Measurements from ENCODE around the gene GPN1. TPM values are rescaled to one million over a fixed set of nuclear protein-coding genes. Genes with fewer than 3 reads are reported as not detected.

The GPN1 gene
- total RNA-seq, 1 experiment from 2014 or later: 48.5 TPM

- no peak overlapping the region for H4K5ac ChIP-seq (ENCODE audit: insufficient read length, low read depth, low read length)
- no peaks in the 10 kb centered on the region for H3K4me1 ChIP-seq (ENCODE audit: insufficient read depth, low read length)
- H2BK120ac ChIP-seq (ENCODE audit: low read depth, low read length, poor library complexity, severe bottlenecking): no peak overlapping the region
- H3K27me3 Mint-ChIP-seq (ENCODE audit: low read depth): no peaks in the 10 kb centered on the region
- no peak overlapping the region for H3K56ac ChIP-seq (ENCODE audit: insufficient read length, low read depth, low read length)
- H2BK5ac ChIP-seq (ENCODE audit: insufficient read length, low read length): no peak overlapping the region
- H3K4me1 Mint-ChIP-seq: peaks cover 10 to 14% of the 10 kb centered on the region in 2 experiments
- H2BK20ac ChIP-seq (ENCODE audit: low read depth, low read length, poor library complexity, severe bottlenecking): no peak overlapping the region
- no peak overlapping the region for H4K91ac ChIP-seq (ENCODE audit: insufficient read length, low read depth, low read length)
- no peak overlapping the region for H3T11ph ChIP-seq (ENCODE audit: low read length)
- no peak overlapping the region for H3K27ac ChIP-seq (ENCODE audit: insufficient read length, low read depth, low read length)
- H3K14ac ChIP-seq (ENCODE audit: insufficient read depth, low read length): no peak overlapping the region
- no peak overlapping the region for H3K23ac ChIP-seq (ENCODE audit: insufficient read length, low read depth, low read length)
- H3K27me3 ChIP-seq (ENCODE audit: insufficient read depth, low read length): no peaks in the 10 kb centered on the region
- H3K4ac ChIP-seq (ENCODE audit: low read depth, low read length): no peak overlapping the region
- no peak overlapping the region for H3K9ac ChIP-seq (ENCODE audit: extremely low read depth, insufficient read length, low read length)
- no peaks in the 10 kb centered on the region for H3K79me2 ChIP-seq (ENCODE audit: insufficient read depth, low read length)
- no peaks in the 10 kb centered on the region for H4K20me1 ChIP-seq (ENCODE audit: control insufficient read depth, insufficient read depth, insufficient read length)
- no peaks in the 10 kb centered on the region for H3K79me1 ChIP-seq (ENCODE audit: insufficient read depth, low read depth, low read length, poor library complexity, severe bottlenecking)
- no peak for TF ChIP-seq CTCF (conservative IDR thresholded peaks at IDR 0.05)
- WGBS (ENCODE audit: extremely low coverage, insufficient read length, low lambda C conversion rate): no CpG with 5 or more reads among the region's 1 CpG
- no peaks in the 10 kb centered on the region for H3K23me2 ChIP-seq (ENCODE audit: insufficient read length, low read depth, low read length, poor library complexity, severe bottlenecking)
- no peak overlapping the region for H2BK15ac ChIP-seq (ENCODE audit: low read depth, low read length)
- H3K27ac Mint-ChIP-seq: no peak overlapping the region
- no peak overlapping the region for H3K4me3 Mint-ChIP-seq
- DNase-seq: no peak
- no peak overlapping the region for H2AK5ac ChIP-seq (ENCODE audit: insufficient read length, low read length)
- no peaks in the 10 kb centered on the region for H3K9me3 Mint-ChIP-seq
- H2BK12ac ChIP-seq (ENCODE audit: insufficient read length, low read depth, low read length): no peak overlapping the region
- no peaks in the 10 kb centered on the region for H3K9me3 ChIP-seq (ENCODE audit: control insufficient read depth, low read depth, low read length)
- H4K8ac ChIP-seq (replicated peaks; ENCODE audit: insufficient read length, low read depth, low read length): no peak overlapping the region
- no peak overlapping the region for H3K18ac ChIP-seq (ENCODE audit: insufficient read length, low read depth, low read length)
- H3K36me3 Mint-ChIP-seq (ENCODE audit: insufficient read depth in 1 of 3, low read depth in 3 of 3): peaks cover 18 to 85% (median 73%) of the 10 kb centered on the region in 3 experiments; a peak in 6 of 7 replicates
- H2AFZ ChIP-seq (ENCODE audit: low read length): no peak overlapping the region
- no peak overlapping the region for H3K4me2 ChIP-seq (ENCODE audit: insufficient read depth, insufficient read length, low read length)
Observed at GRCh38 chr2:27652790-27653189, 23.9 kb downstream of the GPN1 start.
